HG02870 (cell line): ENCODE data around the gene MECP2.
"Not testable (repeated sequence)": the region's sequence is repeated elsewhere in the genome, so short reads cannot be mapped to it uniquely, and the experiment has no call there.

ENCODE experiments used
- ATAC-seq: cut with Tn5 transposase; IDR thresholded peaks from one replicate; pipeline ENCODE4 v1.9.1; 2021; ENCODE audit warnings: mild to moderate bottlenecking, moderate library complexity; ENCODE audit not compliant: unreplicated experiment

Gene MECP2

GRCh38 chrX:154097589-154098541 lies at the start of gene MECP2:
TSS of gene MECP2 (minus strand) at chrX:154097717.
- ATAC-seq: peak; percentile 68

- not testable (repeated sequence) for ATAC-seq
Observed at GRCh38 chrX:154144010-154144409, 46.5 kb upstream of the MECP2 start, which contains the start of gene OPN1LW. TSS of gene OPN1LW (plus strand) at chrX:154144243. CDS start at chrX:154144284, 41 bp downstream.

GRCh38 chrX:154142950-154143745 lies 45.6 kb upstream of the MECP2 start:
- no peak for ATAC-seq

- no peak for ATAC-seq
Observed at GRCh38 chrX:154142386-154142785, 44.9 kb upstream of the MECP2 start.

- ATAC-seq: no peak
Observed at GRCh38 chrX:154140742-154141141, 43.2 kb upstream of the MECP2 start.

GRCh38 chrX:154140206-154140605 lies 42.7 kb upstream of the MECP2 start:
- no peak for ATAC-seq

- ATAC-seq: no peak
Observed at GRCh38 chrX:154138857-154139256, 41.3 kb upstream of the MECP2 start.

GRCh38 chrX:154136627-154137161 lies 39.2 kb upstream of the MECP2 start:
- no peak for ATAC-seq

- no peak for ATAC-seq
Observed at GRCh38 chrX:154135458-154136229, 38.1 kb upstream of the MECP2 start.

GRCh38 chrX:154132366-154132765 lies 34.8 kb upstream of the MECP2 start:
- ATAC-seq: no peak

- no peak for ATAC-seq
Observed at GRCh38 chrX:154131955-154132354, 34.4 kb upstream of the MECP2 start.

- no peak for ATAC-seq
Observed at GRCh38 chrX:154126101-154126500, 28.6 kb upstream of the MECP2 start.

GRCh38 chrX:154125391-154126040 lies 28.0 kb upstream of the MECP2 start:
- ATAC-seq: no peak

- no peak for ATAC-seq
Observed at GRCh38 chrX:154123241-154124219, 26.0 kb upstream of the MECP2 start.

GRCh38 chrX:154121961-154122360 lies 24.4 kb upstream of the MECP2 start:
- ATAC-seq: no peak

- no peak for ATAC-seq
Observed at GRCh38 chrX:154121207-154121606, 23.7 kb upstream of the MECP2 start.

- no peak for ATAC-seq
Observed at GRCh38 chrX:154120567-154120966, 23.1 kb upstream of the MECP2 start.

- ATAC-seq: no peak
Observed at GRCh38 chrX:154117566-154117965, 20.0 kb upstream of the MECP2 start.
